HG03060 (cell line): ENCODE data around the gene TDP1.
"Not testable (repeated sequence)": the region's sequence is repeated elsewhere in the genome, so short reads cannot be mapped to it uniquely, and the experiment has no call there.

Experiments used
- ATAC-seq: cut with Tn5 transposase; IDR thresholded peaks from one replicate; pipeline ENCODE4 v1.9.1; 2021; ENCODE audit warnings: low read depth, moderate number of reproducible peaks; ENCODE audit not compliant: unreplicated experiment

Gene TDP1

DNA sequence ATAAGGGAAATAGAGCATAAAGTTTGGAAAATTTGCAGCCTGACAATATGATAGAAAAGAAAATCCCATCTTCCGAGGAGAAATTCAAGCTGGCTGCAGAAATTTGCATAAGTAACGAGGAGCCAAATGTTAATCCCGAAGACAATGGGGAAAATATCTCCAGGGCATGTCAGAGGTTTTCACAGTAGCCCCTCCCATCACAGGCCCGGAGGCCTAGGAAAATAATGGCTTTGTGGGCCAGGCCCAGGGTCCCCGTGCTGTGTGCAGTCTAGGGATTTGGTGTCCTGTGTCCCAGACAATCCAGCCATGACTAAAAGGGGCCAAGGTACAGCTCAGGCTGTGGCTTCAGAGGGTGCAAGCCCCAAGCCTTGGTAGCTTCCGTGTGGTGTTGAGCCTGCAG, 133.8 kb downstream of the TDP1 start:
- not testable (repeated sequence) for ATAC-seq

DNA sequence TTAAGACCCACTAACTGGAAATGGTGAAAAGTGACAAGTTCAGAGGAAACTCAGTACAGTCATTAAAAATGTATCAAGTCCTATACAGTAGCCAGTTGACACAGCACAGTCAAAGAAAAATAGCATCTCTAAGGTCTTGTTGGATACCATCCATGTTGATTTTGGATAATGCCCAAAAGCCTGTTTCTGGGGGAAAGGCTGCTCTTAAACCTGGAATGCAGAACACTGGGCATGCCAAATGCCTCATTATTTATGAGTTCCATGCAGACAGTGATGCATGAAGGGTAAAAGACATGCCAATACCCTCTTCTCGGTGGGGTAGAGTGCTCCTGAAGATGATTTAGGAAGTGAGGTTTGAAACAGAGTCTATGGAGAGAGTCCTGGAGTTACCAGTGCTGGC, 135.7 kb downstream of the TDP1 start:
- no peak for ATAC-seq

DNA sequence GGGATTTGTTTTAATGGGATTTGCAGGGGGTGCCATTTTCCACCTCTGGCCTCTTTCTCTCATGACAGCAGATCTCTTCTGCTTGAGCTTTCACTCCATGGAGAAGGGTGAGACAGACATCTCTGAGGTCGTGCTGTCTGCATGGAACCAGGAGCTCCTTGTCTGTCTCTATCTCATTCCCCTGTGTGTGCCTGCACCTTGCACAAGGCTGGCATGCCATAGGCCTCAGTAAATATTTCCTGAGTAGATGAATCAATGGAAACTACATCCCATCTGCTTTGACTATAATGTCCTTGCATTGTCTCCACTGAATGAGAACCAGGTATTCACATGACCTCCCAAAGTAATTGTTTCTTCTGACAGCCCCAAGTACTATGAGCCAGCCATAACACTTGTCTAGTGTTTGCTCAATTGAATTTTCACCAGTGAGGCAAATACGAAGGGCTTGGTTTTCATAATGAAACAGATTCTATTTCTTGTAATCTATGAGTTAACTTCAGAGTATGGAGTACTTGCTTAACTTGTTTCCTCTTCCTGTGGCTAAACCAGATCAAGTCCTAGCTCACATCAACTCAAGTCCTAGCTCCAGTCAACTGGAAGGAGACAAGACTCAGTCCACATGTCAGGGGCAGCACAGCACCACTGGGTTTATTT, 138.3 kb downstream of the TDP1 start:
- no peak for ATAC-seq
